ENCODE data around the gene STRBP.

DNA sequence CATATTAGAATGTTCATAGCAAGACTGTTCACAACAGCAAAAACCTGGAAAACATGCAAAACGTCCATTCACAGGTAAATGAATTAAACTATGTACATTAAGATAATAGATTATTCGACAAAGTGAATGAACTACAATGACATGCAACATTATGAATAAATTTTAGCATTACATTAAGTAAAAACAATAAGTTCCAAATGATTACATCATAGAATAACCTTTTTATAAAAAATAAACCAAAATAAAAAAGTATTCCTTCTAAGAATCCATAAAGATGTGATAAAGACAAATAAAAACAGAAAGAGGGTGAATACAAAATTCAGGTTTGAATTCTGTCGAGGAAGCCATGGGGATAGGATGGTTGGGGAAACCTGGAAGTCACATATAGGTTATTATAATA, 57.3 kb downstream of the STRBP start:
- TF ChIP-seq, protein P1, sequence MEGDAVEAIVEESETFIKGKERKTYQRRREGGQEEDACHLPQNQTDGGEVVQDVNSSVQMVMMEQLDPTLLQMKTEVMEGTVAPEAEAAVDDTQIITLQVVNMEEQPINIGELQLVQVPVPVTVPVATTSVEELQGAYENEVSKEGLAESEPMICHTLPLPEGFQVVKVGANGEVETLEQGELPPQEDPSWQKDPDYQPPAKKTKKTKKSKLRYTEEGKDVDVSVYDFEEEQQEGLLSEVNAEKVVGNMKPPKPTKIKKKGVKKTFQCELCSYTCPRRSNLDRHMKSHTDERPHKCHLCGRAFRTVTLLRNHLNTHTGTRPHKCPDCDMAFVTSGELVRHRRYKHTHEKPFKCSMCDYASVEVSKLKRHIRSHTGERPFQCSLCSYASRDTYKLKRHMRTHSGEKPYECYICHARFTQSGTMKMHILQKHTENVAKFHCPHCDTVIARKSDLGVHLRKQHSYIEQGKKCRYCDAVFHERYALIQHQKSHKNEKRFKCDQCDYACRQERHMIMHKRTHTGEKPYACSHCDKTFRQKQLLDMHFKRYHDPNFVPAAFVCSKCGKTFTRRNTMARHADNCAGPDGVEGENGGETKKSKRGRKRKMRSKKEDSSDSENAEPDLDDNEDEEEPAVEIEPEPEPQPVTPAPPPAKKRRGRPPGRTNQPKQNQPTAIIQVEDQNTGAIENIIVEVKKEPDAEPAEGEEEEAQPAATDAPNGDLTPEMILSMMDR (IDR thresholded peaks at IDR 0.05; ENCODE audit: borderline replicate concordance, extremely low read depth, low read length, poor library complexity, severe bottlenecking) = no peak
- TF ChIP-seq EZH2 (IDR thresholded peaks at IDR 0.05; ENCODE audit: borderline replicate concordance, low read depth, low read length, severe bottlenecking) = no peak
